ENCODE measurements around the gene FOXJ3. TPM values are rescaled to one million over a fixed set of nuclear protein-coding genes. Genes with fewer than 3 reads are reported as not detected.

FOXJ3 gene
- total RNA-seq, 1 donor from 2014 or later, result 60.5 TPM

DNA sequence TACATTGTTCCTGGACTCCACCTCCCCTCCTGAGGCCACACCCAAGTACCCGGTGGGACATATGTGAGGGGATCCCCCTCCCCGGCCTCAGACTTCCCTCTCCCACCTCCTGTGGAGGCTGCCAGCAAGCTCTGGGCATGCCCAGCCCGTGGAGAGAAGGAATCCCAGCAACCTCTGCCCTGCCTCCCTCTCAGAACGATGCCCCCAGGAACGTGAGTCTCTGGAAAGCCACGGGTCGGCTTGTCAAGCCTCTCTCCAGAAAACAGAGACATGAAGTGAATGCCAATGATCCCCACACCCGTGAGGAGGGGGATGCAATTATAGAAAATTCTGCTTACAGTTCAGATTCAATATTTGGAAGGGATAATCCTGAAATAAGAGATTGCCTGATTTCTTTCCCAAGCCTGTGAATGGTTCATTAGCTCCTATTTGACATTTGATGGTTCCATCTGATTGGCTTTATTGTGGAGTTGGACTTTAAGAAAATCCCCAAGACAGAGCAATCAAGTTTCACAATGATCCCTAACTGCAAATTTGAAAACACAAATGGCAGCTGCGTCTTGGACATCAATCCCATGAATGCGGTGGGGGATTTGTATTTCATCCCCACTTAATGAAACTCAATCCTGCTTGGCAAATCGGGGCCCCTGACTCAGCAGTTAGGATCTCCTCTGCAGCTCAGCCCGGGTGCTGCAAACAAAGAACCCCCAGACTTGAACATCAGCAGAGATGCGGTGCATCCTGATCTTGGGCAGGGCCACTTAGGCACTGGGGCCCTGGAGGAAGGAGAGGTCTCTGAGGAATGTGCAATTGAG, 190.9 kb downstream of the FOXJ3 start:
- DNase-seq, result no peak

DNA sequence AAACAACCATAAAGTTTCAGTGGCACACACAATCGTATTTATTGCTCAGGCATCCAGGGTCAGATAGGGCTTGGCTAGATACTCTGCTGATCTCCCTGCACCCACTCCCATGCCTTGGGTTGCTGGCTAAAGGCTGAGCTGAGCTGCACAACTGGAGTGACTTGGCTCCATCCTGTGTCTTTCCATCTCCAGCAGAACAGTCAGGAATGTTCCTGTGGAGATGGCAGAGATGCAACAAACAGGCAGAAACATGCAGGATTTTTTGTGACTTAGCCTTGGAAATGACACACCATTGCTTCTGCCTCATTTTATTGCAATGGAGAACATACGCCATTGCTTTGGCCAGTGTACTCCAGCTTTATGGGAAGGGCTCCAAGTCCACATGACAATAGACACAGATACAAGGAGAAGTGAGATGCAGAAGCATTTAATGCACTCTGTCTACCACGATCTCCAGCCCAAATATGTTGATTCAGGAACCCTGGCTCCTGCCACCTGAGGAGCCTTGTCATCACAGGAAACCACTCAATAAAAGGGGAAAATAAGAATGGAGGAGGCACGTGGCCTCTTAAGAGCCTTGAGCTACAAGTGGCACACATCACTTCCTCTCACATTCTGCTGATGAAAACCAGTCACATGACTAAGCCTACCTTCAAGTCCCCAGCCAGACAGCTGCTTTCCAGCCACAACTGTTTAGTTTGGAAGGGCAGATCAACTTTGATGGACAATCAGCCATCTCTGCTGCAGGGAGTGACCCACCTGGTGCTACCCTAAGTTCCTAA, 191.9 kb downstream of the FOXJ3 start:
- DNase-seq, result no peak

DNA sequence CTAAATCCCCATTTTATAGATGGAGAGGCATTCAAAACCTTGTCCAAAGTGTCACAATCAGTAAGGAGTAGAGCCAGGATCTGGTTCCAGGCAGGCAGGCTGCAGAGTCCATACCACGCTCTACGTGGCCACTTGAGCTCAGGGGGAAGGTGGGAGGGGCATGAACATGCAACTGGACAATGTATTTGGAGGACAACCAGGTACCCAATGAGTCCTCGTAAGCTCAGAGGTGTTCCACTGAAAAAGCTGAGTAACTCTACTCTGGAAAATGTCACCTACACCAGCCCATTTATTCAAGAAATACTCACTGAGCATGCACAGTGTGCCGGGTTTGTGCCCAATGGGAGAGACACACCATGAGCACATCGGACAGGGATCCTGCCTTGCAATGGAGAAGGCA, 193.1 kb downstream of the FOXJ3 start:
- DNase-seq, result no peak

DNA sequence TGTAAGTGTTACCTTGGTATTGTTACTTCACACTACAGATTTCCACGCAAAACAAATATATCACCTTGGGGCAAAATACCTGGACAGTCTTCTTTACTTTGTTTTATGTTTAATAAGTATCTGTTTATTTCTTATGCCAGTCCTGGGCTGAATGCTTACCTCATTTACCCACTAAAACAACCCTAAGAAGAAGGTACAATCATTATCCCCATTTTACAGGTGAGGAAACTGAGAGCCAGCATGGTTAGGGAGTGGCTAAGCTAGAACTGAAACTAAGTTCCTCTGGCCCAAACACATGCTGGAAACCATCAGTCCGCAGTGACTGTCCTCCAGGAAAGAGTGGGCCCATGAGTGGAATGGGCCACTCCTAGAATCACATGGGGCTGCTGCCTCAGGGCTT, 194.8 kb downstream of the FOXJ3 start:
- no peak for DNase-seq

DNA sequence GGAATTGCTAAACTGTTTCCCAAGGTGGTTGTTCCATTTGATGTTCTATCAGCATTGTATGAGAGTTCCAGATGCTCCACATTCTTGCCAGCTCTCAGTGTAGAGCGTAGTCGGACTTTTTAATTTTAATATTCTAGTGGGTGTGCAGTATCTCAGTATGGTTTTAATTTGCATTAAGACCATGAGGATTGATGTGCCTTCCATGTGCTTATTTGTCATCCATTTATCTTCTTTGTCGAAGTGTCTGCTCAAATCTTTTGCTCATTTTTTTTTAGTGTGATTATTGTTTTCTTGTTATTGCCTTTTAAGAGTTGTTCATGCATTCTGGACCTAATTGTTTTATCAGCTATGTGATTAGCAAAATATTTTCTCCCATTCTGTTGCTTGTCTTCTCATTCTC, 195.6 kb downstream of the FOXJ3 start:
- no peak for DNase-seq

DNA sequence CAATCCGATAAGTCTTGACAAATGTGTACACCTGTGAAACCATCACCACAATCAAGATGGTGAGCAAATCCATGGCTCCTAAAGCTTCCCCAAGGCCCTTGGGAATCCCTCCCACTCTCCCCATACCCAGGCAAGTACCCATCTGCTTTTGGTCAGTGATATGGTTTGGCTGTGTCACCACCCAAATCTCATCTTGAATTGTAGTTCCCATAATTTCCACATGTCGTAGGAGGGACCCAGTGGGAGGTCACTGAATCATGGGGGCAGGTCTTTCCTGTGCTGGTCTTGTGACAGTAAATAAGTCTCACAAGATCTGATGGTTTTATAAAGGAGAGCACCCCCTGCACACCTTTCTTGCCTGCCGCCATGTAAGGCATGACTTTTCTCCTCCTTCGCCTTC, 196.4 kb downstream of the FOXJ3 start:
- DNase-seq, result no peak

DNA sequence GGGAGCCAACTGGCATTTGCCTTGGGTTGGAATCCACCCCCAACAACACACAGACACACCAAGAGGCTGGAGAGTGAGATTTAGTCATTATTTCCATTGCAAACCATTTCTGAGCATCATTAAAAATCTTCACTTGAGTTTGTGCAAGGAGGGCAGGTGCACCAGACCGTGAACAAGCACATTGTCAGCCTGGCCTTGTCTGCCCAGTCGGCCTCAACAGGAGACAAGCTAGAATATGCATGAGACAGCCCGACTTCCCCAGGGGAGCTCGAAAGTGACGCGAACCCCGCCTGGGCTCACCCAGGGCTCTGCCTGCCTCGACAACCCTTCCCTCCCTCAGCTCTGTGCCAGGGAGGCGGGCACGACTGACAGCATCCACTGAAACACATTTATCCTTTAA, 197.3 kb downstream of the FOXJ3 start:
- DNase-seq, result no peak

DNA sequence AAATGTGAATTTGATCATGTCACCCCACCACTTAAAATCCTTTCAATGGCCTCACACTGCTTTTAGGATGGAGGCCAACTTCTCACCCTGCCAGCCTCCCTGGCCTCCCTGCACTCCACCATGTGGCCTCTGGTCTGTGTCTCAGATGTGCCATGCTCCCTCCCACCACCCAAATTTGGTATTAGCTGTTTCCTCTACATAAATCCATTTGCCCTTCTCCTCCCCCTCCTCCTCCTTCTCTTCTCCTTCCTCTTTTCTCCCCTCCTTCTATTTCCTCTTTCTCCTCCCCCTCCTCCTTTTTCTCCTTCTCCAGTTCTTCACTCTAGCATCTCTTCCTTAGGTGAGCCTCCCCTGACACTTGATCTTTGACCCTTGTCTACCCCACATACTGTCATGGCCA, 198.6 kb downstream of the FOXJ3 start:
- no peak for DNase-seq

DNA sequence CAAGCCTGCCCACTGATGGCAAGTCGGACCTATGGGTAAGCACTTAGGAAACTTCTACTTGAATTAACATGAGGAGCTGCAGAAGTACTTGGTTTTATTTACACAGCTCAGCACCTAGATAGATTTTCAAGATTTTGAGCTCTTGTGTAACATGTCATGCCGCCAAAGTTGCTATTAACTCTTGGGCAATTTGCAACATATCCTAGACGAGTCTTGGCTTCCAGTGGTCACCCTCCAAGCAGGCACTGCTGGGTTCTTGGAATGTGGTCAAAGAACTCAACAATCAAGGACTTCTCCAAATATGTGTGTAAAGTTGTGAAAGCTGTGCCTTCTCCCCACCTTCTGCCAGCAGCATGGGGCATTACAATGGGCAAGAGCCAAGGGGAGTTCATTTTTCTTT, 199.6 kb downstream of the FOXJ3 start:
- DNase-seq, result no peak

DNA sequence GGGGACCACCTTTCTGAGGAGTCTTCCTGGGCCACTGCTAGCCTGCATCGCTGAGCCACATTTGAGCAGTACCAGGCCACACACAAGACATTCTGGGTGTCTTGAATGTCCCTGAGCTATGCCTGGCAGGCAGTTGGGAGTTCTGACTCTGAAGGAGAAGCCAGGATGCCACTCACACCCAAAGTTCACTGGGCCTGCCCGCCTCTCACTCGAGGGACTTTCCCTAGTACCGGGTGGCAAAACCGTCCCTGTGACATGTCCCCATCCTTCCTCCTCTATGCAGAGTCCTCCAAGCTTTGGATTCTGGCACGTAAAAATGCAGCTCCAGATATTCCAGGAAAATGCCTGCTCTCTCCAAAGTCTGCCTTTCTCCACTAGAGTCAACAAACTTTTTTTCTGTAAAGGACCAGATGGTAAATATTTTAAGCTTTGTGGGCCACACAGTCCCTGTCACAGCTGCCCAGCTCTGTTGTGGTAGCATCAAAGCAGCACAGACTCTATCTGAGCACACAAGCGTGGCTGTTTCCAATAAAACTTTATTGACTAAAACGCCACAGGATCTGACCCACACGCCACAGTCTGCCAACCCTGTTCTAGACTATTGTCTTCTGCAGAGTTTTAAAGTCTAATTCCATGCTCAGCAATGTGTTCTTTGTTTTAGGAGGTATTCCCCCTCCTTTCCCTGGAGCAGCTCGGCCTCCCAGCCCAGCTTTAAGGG, 201.1 kb downstream of the FOXJ3 start:
- no peak for DNase-seq

DNA sequence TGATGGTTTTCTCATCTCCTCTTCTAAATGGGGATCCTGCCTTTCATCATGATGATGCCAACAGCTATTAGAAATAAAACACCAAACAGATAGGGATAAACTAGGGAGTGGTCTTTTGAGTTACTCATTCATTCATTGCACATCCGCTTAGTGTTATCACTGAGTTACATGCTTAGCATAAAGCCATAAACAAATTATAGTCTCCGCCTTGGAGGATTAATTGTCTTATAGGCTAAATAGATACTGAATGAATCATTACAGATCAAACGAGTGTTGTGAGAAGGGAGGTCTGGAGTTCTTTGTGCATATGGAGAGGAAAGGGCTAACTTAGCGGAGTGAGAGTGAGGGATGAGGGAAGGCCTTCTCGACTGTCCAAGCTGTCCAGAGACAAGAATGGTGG, 201.6 kb downstream of the FOXJ3 start:
- no peak for DNase-seq

DNA sequence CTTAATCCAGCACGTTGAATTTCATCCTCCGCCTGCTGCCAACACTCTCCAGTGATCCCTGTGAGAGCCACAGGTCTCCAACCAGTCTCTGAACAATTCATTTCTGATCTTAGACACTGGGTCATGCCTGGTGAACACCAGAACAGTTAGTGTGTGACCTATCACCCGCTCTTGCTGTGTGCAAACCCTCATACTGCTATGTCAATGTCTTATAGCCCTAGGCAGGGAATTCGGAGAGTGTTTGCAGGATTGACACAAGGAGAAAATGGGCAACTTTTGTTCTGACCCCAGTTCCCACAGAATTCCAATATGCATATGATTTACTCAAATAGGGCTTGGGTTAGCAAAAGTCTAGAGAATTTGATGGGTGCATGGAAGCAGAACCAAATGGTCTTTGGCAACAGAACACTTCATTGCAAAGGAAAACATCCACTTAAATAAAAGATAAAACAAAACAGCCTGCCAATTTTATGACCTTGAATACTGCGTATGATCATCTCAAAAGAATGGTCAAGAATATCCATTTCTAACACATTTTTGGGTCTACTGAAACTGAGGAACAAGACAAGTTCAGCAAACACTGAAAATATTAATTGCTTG, 204.9 kb downstream of the FOXJ3 start:
- DNase-seq, result no peak

DNA sequence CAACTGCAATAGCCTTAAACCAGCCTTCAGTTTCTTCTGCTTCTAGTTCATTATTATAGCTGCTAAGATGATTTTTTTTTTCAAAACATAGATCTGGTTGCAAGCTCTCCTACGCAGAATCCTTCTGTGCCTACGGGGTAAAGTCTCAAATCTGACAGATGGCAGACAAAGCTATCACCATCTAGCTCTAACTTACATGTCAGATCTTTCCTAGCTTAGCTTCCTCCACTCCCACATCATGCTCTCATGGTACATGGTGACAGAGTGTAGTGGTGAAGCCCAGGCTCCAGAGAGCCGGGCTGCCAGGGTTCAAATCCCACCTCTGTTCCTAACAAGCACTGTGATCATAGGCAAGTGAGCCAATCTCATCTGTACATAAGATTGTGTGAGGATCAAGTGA, 206.1 kb downstream of the FOXJ3 start:
- no peak for DNase-seq

DNA sequence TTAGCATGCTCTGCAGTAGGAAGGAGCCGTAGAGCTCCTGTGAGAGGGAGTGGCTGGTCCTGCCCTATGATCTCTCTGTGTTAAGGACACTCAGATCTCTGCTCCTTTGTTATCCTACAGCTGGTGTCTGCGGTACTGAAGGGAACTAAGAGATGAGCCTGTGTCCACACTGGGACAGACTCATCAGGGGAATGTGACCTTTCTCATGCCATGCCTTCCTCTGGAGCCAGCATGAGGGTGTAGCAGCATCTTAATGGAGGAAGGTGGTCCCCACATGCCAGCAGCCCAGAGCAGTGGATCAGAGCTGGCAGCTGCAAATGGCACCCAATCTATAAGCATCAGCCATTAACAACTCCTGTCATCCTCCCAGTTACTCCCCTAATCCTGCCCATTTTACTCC, 206.5 kb downstream of the FOXJ3 start:
- DNase-seq, result no peak

DNA sequence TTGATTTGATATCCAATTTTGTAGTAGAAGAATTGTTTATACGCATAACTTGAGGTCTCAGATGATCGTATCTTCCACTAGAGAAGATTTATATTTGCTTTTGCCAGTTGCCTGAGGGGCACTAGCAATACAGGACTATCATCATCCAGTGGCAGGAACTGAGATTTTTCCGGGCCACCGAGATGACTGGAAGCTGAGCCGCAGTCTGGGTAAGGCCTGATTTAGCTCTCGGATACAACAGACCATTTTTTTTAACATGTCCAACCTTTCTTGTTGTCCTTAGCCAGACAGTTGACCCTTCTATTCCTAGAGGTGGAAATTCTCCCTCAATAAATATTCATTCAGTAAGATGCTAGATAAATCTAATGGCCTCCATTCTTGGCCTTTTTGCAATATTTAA, 207.3 kb downstream of the FOXJ3 start:
- no peak for DNase-seq

Other genes with a start within 250 kb of the FOXJ3 start
- gene GUCA2B, start 181.8 kb downstream of the FOXJ3 start, total RNA-seq, result not detected
- gene GUCA2A, start 170.5 kb downstream of the FOXJ3 start, total RNA-seq, result not detected
- 0.10 TPM for gene RIMKLA, start 45.6 kb upstream of the FOXJ3 start, total RNA-seq
- gene ZMYND12, start 120.8 kb upstream of the FOXJ3 start, total RNA-seq, result 0.30 TPM
- 26.3 TPM for gene PPCS, start 121.3 kb upstream of the FOXJ3 start, total RNA-seq
- 1.8 TPM for gene CCDC30, start 128.1 kb upstream of the FOXJ3 start, total RNA-seq

Data from skin of body (tissue), 2 donors.